Right atrium auricular region (tissue), 2 donors: Measurements from ENCODE around the gene TMEM107. TPM values are rescaled to one million over a fixed set of nuclear protein-coding genes. Genes with fewer than 3 reads are reported as not detected.
A peak's percentile ranks its signal among the peaks of the same experiment; 100 is the strongest.
"Not testable (repeated sequence)": the region's sequence is repeated elsewhere in the genome, so short reads cannot be mapped to it uniquely, and the experiment has no call there.

Source experiments
- DNase-seq: peaks from one replicate; pipeline ENCODE4 v3.0.0-alpha.2; 2019; ENCODE audit warnings: low spot score
- H3K27ac ChIP-seq, 2 donors: fragments of 200-600 bp; sonication (generic); 1 replicate in 1 of 2; 2 replicates in 1 of 2; pipeline ENCODE4 v1.5.1; 2016 to 2019
- H3K27me3 ChIP-seq, 2 donors: fragments of 200-600 bp; sonication (generic); one replicate each; pipeline versions ENCODE4 v1.5.1 to v1.6.0; 2017 to 2019
- H3K36me3 ChIP-seq: fragments of 200-600 bp; sonication (generic); one replicate; pipeline ENCODE4 v1.5.1; 2016
- H3K4me1 ChIP-seq, 2 donors: fragments of 200-600 bp; sonication (generic); one replicate each; pipeline versions ENCODE4 v1.5.1 to v1.6.0; 2017 to 2019
- H3K4me3 ChIP-seq, 2 donors: fragments of 200-600 bp; sonication (generic); 1 replicate in 1 of 2; 2 replicates in 1 of 2; pipeline ENCODE4 v1.5.1; 2017 to 2019; ENCODE audit warnings: mild to moderate bottlenecking in 1 of 2, moderate library complexity in 1 of 2
- H3K9me3 ChIP-seq, 2 donors: fragments of 200-600 bp; sonication (generic); one replicate each; pipeline ENCODE4 v1.5.1; 2019
- total RNA-seq, 2 donors: library from RNA; depleted of rRNA; stranded (reverse); fragments of >200 nt; gene quantifications; one replicate each; pipeline ENCODE4 v1.1.0, GENCODE V29; 2016
- TF ChIP-seq, protein P1 (sequence below), 2 donors: fragments of 200-600 bp; sonication (generic); IDR thresholded peaks; one replicate each; pipeline ENCODE4 v1.5.1; 2019; ENCODE audit warnings: antibody characterized with exemption in 2 of 2

Gene TMEM107
- total RNA-seq, 2 donors from 2014 or later = 7.3 to 11.0 TPM

- DNase-seq = no peak
- Histone ChIP-seq H3K9me3 (no peaks in the 10 kb centered on the region), H3K36me3 (no peaks in the 10 kb centered on the region)
These were observed 2.9 kb downstream of the TMEM107 start for GRCh38 chr17:8173056-8173870.

DNA sequence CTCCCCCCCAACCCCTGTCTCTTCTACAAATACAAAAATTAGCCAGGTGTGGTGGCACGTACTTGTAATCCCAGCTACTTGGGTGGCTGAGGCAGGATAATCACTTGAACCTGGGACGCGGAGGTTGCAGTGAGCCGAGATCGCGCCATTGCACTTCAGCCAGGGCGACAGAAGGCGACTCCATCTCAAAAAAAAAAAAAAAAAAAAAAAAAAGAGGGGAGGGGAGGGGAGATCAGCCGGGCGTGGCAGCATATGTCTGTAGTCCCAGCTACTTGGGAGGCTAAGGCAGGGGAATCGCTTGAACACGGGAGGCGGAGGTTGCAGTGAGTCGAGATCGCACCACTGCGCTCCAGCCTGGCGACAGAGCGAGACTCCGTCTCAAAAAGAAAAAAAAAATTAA is 6.0 kb downstream of the TMEM107 start:
- not testable (repeated sequence) for H3K36me3 ChIP-seq, H3K27ac ChIP-seq, H3K4me3 ChIP-seq, H3K9me3 ChIP-seq, H3K27me3 ChIP-seq, DNase-seq
- peaks cover 0 to 16% of the 10 kb centered on the region in 2 donors for H3K4me1 ChIP-seq

More at GRCh38 chr17:8173056-8173870, 2.9 kb downstream of the TMEM107 start:
- TF ChIP-seq, protein P1, sequence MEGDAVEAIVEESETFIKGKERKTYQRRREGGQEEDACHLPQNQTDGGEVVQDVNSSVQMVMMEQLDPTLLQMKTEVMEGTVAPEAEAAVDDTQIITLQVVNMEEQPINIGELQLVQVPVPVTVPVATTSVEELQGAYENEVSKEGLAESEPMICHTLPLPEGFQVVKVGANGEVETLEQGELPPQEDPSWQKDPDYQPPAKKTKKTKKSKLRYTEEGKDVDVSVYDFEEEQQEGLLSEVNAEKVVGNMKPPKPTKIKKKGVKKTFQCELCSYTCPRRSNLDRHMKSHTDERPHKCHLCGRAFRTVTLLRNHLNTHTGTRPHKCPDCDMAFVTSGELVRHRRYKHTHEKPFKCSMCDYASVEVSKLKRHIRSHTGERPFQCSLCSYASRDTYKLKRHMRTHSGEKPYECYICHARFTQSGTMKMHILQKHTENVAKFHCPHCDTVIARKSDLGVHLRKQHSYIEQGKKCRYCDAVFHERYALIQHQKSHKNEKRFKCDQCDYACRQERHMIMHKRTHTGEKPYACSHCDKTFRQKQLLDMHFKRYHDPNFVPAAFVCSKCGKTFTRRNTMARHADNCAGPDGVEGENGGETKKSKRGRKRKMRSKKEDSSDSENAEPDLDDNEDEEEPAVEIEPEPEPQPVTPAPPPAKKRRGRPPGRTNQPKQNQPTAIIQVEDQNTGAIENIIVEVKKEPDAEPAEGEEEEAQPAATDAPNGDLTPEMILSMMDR (IDR thresholded peaks at IDR 0.05) = no peak
- H3K27ac ChIP-seq = peak overlapping the region; percentile 80 to 88
- H3K4me3 ChIP-seq = peak overlapping the region; percentile 16 to 45
- peaks cover 0 to 34% of the 10 kb centered on the region in 2 donors for H3K4me1 ChIP-seq
- no peaks in the 10 kb centered on the region for H3K27me3 ChIP-seq

GRCh38 chr17:8167526-8167925 is 8.7 kb downstream of the TMEM107 start:
- Histone ChIP-seq H3K4me3 (no peak overlapping the region), H3K4me1 (peaks cover 0 to 21% of the 10 kb centered on the region in 2 donors), H3K36me3 (no peaks in the 10 kb centered on the region), H3K27ac (no peak overlapping the region), H3K9me3 (no peaks in the 10 kb centered on the region), H3K27me3 (no peaks in the 10 kb centered on the region)
- no peak for DNase-seq
- TF ChIP-seq, protein P1 (IDR thresholded peaks at IDR 0.05) = no peak

DNA sequence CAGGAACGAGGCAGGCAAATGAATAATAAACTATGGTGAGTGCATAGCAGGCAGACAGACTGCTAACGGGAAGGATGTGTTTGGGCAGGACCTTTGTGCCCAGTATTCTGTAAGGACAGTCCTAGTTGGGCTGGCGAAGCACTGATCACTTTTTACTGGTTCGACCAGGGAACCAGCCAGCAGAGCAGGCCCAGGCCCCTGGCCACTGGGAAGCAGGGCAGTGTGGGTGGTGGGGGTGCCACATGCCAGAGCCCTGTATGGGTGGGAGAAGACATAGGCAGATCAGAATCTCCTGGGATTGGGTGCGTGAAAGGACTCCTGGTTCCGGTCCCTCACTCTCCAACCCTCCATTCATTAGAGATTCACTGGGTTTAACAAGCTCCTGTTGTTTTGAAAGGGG is 9.4 kb downstream of the TMEM107 start:
- no peak for DNase-seq
- no peaks in the 10 kb centered on the region for H3K9me3 ChIP-seq
- no peaks in the 10 kb centered on the region for H3K36me3 ChIP-seq
- TF ChIP-seq, protein P1 (IDR thresholded peaks at IDR 0.05) = no peak
- no peaks in the 10 kb centered on the region for H3K27me3 ChIP-seq
- no peak overlapping the region for H3K27ac ChIP-seq
- H3K4me3 ChIP-seq = no peak overlapping the region
- H3K4me1 ChIP-seq = peaks cover 0 to 24% of the 10 kb centered on the region in 2 donors

DNA sequence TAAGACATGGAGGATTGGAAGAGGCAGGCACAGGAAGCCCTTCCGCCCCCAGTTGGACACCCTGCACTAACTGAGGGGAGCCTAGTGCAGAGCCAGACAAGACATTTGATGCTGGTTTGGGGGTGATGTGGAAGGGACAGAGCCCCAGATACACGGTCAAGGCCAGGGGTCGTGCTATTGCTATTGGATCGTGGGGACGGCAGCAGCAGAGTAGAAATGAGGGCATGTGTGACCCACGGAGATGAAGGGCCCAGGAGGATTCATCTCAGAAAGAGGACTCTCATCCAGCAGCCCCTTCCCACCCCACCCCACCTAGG is 11.4 kb downstream of the TMEM107 start:
- H3K9me3 ChIP-seq = no peaks in the 10 kb centered on the region
- peak overlapping the region in 1 of 2 donors; percentile 97 for H3K4me3 ChIP-seq
- peaks cover 0 to 38% of the 10 kb centered on the region in 2 donors for H3K4me1 ChIP-seq
- no peak for DNase-seq
- H3K27me3 ChIP-seq = no peaks in the 10 kb centered on the region
- H3K36me3 ChIP-seq = peaks cover 16% of the 10 kb centered on the region
- TF ChIP-seq, protein P1 (IDR thresholded peaks at IDR 0.05) = no peak
- peak overlapping the region; percentile 99 for H3K27ac ChIP-seq

DNA sequence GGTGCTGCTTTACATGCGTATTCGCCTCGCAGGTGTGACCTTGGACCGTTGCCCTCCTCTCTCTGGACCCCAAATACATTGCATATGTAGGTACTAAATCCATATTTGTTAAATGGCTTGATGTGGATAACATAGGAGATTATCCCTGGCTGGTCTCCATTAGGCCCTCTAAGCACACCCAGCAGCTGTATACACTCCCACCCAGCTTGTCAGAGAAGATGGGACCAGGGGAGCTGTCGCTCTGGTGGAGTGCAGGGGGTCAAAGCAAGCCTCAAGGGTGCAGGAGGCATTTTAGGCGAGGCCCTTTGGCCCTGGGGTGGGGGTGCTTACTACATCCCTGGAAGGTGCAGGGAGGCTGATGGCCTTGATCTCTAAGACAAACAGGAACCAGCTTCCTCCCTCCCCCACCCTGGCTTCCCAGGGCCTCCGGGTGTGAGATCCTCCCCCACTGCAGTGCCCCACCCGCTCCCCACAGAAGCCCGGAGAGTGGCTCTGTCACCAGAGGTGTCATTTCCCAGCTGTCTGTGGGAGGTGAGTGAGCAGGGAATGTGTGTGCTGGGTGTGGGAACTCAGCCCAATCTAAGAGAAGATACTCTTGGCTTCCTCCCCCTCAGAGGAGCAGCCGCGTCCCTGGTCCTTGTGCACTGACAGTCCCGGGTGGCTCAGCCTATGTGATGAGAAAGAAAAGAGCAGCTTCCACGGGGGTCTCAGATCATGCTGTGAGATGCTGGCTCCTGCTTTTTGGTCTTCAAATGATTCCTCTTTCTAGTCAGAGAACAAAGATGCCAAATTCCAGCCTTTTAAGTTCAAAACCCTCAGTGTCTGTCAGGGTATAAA is 12.0 kb downstream of the TMEM107 start:
- TF ChIP-seq, protein P1 (IDR thresholded peaks at IDR 0.05) = no peak
- Histone ChIP-seq H3K27me3 (no peaks in the 10 kb centered on the region), H3K4me1 (peaks cover 0 to 44% of the 10 kb centered on the region in 2 donors), H3K27ac (peak overlapping the region; percentile 99), H3K4me3 (peak overlapping the region in 1 of 2 donors; percentile 97), H3K36me3 (peaks cover 22% of the 10 kb centered on the region), H3K9me3 (no peaks in the 10 kb centered on the region)
- peak; percentile 91 for DNase-seq
